BJ (cell line): ENCODE results near the gene POU2F3. TPM values are rescaled to one million over a fixed set of nuclear protein-coding genes. Genes with fewer than 3 reads are reported as not detected.
A peak's percentile ranks its signal among the peaks of the same experiment; 100 is the strongest.

Experiments used
- CTCF ChIA-PET: fragments of 350-600 bp; formaldehyde crosslinking; extraction: SDS; loops from one replicate; lab custom pipeline; 2021; ENCODE audit warnings: antibody characterized with exemption, inconsistent platforms; lab: Yijun Ruan, JAX
- POLR2A ChIA-PET: fragments of 300-600 bp; sonication (Branson Sonifier 250); formaldehyde crosslinking; extraction: SDS; loops from one replicate; lab custom pipeline; 2021; ENCODE audit warnings: antibody characterized with exemption; lab: Charles Lee
- DNase-seq: peaks from one replicate; pipeline ENCODE4 v3.0.0-alpha.2; 2011; ENCODE audit warnings: low read depth
- H3K27me3 ChIP-seq: 2 replicates; pipeline ENCODE4 v1.6.0; 2011; ENCODE audit warnings: low read length; ENCODE audit not compliant: control insufficient read depth, insufficient read depth
- H3K36me3 ChIP-seq: 2 replicates; pipeline ENCODE4 v1.5.1; 2011; ENCODE audit warnings: low read length; ENCODE audit not compliant: control insufficient read depth, insufficient read depth
- H3K4me3 ChIP-seq: 2 replicates; pipeline ENCODE4 v1.5.1; 2011; ENCODE audit warnings: low read depth, mild to moderate bottlenecking, control low read depth, low read length
- CTCF ChIP-seq: IDR thresholded peaks from 2 replicates; pipeline ENCODE4 v1.5.1; 2011; ENCODE audit warnings: low read depth, mild to moderate bottlenecking, control low read depth, inconsistent platforms, low read length, moderate library complexity; ENCODE audit not compliant: insufficient read depth
- polyA plus RNA-seq: library from polyadenylated mRNA; depleted of rRNA; stranded (reverse); fragments of >200 nt; gene quantifications from 2 replicates; pipeline ENCODE4 v1.2.3, GENCODE V29; 2011

The POU2F3 gene
- polyA plus RNA-seq, 1 experiment: 0.06 TPM

- no peaks in the 10 kb centered on the region for H3K36me3 ChIP-seq
- no peaks in the 10 kb centered on the region for H3K27me3 ChIP-seq
- DNase-seq: no peak
- TF ChIP-seq CTCF: no peak
- ChIA-PET CTCF (interaction anchor here (0.8 to 1.6 kb wide), 4 partner anchors 9 to 20 kb away, joined by 3 to 7 read pairs (median 4); no protein-coding TSS in a partner anchor), POLR2A (no interaction called here)
- no peak overlapping the region for H3K4me3 ChIP-seq
Measured at GRCh38 chr11:120198787-120199469, 41.0 kb upstream of the POU2F3 start.

GRCh38 chr11:120199613-120200012, 40.3 kb upstream of the POU2F3 start:
- POLR2A ChIA-PET: no interaction called here
- no peak for DNase-seq

GRCh38 chr11:120200677-120201076, 39.3 kb upstream of the POU2F3 start:
- no peak overlapping the region for H3K4me3 ChIP-seq
- CTCF ChIA-PET: no interaction called here
- no peak for DNase-seq
- POLR2A ChIA-PET: no interaction called here
- no peaks in the 10 kb centered on the region for H3K36me3 ChIP-seq
- no peaks in the 10 kb centered on the region for H3K27me3 ChIP-seq
- no peak for TF ChIP-seq CTCF

More at GRCh38 chr11:120199613-120200012, 40.3 kb upstream of the POU2F3 start:
- CTCF ChIA-PET: interaction anchor here (1.1 to 1.6 kb wide), 2 partner anchors 10 to 20 kb away, joined by 4 to 7 read pairs; no protein-coding TSS in a partner anchor
- TF ChIP-seq CTCF: no peak
- Histone ChIP-seq H3K4me3 (no peak overlapping the region), H3K36me3 (no peaks in the 10 kb centered on the region), H3K27me3 (no peaks in the 10 kb centered on the region)

- ChIA-PET POLR2A (no interaction called here), CTCF (interaction anchor here (0.9 to 1.8 kb wide), 4 partner anchors 10 to 101 kb away, joined by 3 read pairs; no protein-coding TSS in a partner anchor)
- TF ChIP-seq CTCF: no peak
- DNase-seq: no peak
- no peak overlapping the region for H3K4me3 ChIP-seq
- H3K27me3 ChIP-seq: no peaks in the 10 kb centered on the region
- H3K36me3 ChIP-seq: no peaks in the 10 kb centered on the region
Measured at GRCh38 chr11:120201653-120202052, 38.3 kb upstream of the POU2F3 start.

GRCh38 chr11:120203626-120204025, 36.3 kb upstream of the POU2F3 start:
- Histone ChIP-seq H3K36me3 (no peaks in the 10 kb centered on the region), H3K27me3 (no peaks in the 10 kb centered on the region), H3K4me3 (no peak overlapping the region)
- ChIA-PET CTCF (interaction anchor here (0.7 to 1.8 kb wide), 2 partner anchors 9 to 12 kb away, joined by 3 read pairs; no protein-coding TSS in a partner anchor), POLR2A (no interaction called here)
- DNase-seq: peak; percentile 57
- TF ChIP-seq CTCF: no peak
